Activated naive CD4-positive, alpha-beta T cell treated with anti-CD3 and anti-CD28 coated beads, Interleukin-2, amount 50 U/mL, for 72 hours (primary cell): ENCODE measurements around the gene PPP1R14D. TPM values are rescaled to one million over a fixed set of nuclear protein-coding genes. Genes with fewer than 3 reads are reported as not detected.
A peak's percentile ranks its signal among the peaks of the same experiment; 100 is the strongest.

Experiments used
- ATAC-seq, 2 donors: fragments of 150-1000 bp; cut with Tn5 transposase; 2 replicates each; pipeline ENCODE4 v1.10.0; 2021; ENCODE audit warnings: mild to moderate bottlenecking in 2 of 2, moderate library complexity in 2 of 2
- DNase-seq, 2 donors: peaks; one replicate each; pipeline ENCODE4 v3.0.0; 2021 to 2022; ENCODE audit warnings: low spot score in 2 of 2
- H3K27ac Mint-ChIP-seq, 2 donors: one replicate each; pipeline ENCODE4 v1.8.0; 2022; ENCODE audit warnings: mild to moderate bottlenecking in 2 of 2, mixed read lengths in 2 of 2
- H3K36me3 Mint-ChIP-seq, 2 donors: one replicate each; pipeline ENCODE4 v1.8.0; 2022; ENCODE audit warnings: mixed read lengths in 2 of 2
- H3K9me3 Mint-ChIP-seq, 2 donors: one replicate each; pipeline ENCODE4 v1.8.0; 2022; ENCODE audit warnings: mixed read lengths in 2 of 2
- total RNA-seq, 2 donors: library from RNA; stranded (reverse); gene quantifications; one replicate each; pipeline ENCODE4 v1.2.3, GENCODE V29; 2022

PPP1R14D gene
- total RNA-seq, 2 donors from 2014 or later: not detected

DNA sequence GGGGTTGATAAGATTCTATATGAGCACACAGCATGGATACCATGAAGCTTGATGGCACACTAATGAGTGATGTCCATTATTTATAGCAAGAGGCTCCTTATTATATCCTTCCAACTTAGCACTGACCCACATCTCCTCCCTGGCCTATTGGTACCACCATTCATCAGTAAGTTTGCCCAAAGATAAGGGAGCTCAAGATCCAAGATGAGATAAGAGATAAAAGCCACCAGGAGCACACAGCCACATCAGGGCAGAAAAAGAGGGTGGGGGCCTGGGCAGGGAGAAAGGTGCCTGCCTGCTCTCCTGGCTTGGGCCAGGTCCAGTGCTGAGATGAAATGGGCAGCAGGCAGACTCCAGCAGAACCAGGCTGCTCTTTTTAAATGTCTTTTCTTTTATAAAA is 4.4 kb upstream of the PPP1R14D start:
- Mint-ChIP-seq H3K27ac (no peak overlapping the region), H3K9me3 (no peaks in the 10 kb centered on the region), H3K36me3 (no peaks in the 10 kb centered on the region)
- ATAC-seq (no peak), DNase-seq (no peak)

GRCh38 chr15:40831861-40832260 is 3.4 kb upstream of the PPP1R14D start:
- Mint-ChIP-seq H3K27ac (no peak overlapping the region), H3K9me3 (no peaks in the 10 kb centered on the region), H3K36me3 (no peaks in the 10 kb centered on the region)
- DNase-seq (no peak), ATAC-seq (no peak)

DNA sequence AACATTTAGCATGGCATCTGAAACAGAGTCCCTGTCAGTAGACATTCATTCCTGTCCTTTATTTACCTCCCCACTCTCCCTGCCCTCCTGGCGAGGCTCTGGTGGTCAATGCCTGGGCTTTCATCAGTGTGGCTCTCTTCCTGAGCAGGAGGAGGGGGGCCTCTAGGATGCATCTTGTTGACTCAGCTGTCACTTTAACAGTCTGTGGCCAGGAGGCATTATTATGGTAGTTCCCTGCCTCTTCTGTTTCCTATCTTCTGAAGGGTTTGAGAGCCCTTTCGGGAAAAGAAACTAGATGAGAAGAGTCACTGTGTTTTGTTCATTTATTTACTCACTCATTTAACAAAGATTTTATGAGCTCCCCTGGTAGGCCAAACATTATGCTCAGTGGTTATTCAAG is 2.4 kb upstream of the PPP1R14D start:
- no peak for ATAC-seq
- no peak overlapping the region for H3K27ac Mint-ChIP-seq
- no peaks in the 10 kb centered on the region for H3K36me3 Mint-ChIP-seq
- no peaks in the 10 kb centered on the region for H3K9me3 Mint-ChIP-seq
- no peak for DNase-seq

- Mint-ChIP-seq H3K9me3 (no peaks in the 10 kb centered on the region), H3K27ac (no peak overlapping the region), H3K36me3 (no peaks in the 10 kb centered on the region)
- ATAC-seq (no peak), DNase-seq (no peak)
Observed at GRCh38 chr15:40829115-40829514, 607 bp upstream of the PPP1R14D start.

GRCh38 chr15:40826423-40827075 is 2.0 kb downstream of the PPP1R14D start:
- DNase-seq: no peak
- Mint-ChIP-seq H3K36me3 (no peaks in the 10 kb centered on the region), H3K9me3 (no peaks in the 10 kb centered on the region), H3K27ac (no peak overlapping the region)
- ATAC-seq: no peak

- DNase-seq: no peak
- H3K9me3 Mint-ChIP-seq: no peaks in the 10 kb centered on the region
Observed at GRCh38 chr15:40825661-40826422, 2.7 kb downstream of the PPP1R14D start.

GRCh38 chr15:40823572-40824343 is 4.8 kb downstream of the PPP1R14D start:
- H3K27ac Mint-ChIP-seq: no peak overlapping the region
- no peaks in the 10 kb centered on the region for H3K9me3 Mint-ChIP-seq
- peak in 1 of 2 donors; percentile 84 for ATAC-seq
- no peak for DNase-seq
- H3K36me3 Mint-ChIP-seq: no peaks in the 10 kb centered on the region

More at GRCh38 chr15:40825661-40826422, 2.7 kb downstream of the PPP1R14D start:
- Mint-ChIP-seq H3K27ac (no peak overlapping the region), H3K36me3 (no peaks in the 10 kb centered on the region)
- ATAC-seq: no peak

DNA sequence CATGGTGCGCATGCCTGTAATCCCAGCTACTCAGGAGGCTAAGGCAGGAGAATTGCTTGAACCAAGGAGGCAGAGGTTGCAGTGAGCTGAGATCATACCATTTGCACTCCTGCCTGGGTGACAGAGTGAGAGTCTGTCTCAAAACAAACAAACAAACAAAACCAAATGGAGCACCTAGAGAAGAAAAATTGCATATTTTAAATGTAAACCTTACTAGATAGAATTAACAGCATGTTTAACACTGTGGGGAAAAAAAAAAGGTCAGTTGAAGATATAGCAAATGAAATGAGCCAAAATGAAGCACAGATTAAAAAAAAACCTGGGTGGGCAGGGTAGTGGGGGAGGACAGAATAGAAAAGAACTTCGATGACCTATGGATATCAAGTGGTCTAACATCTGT is 7.3 kb downstream of the PPP1R14D start:
- Mint-ChIP-seq H3K9me3 (no peaks in the 10 kb centered on the region), H3K36me3 (no peaks in the 10 kb centered on the region), H3K27ac (no peak overlapping the region)
- ATAC-seq (no peak), DNase-seq (no peak)

GRCh38 chr15:40819048-40819447 is 9.5 kb downstream of the PPP1R14D start:
- DNase-seq: no peak
- Mint-ChIP-seq H3K27ac (no peak overlapping the region), H3K9me3 (no peaks in the 10 kb centered on the region)

GRCh38 chr15:40815042-40815698 is 13.3 kb downstream of the PPP1R14D start:
- DNase-seq: no peak
- Mint-ChIP-seq H3K27ac (no peak overlapping the region), H3K36me3 (no peaks in the 10 kb centered on the region), H3K9me3 (no peaks in the 10 kb centered on the region)
- no peak for ATAC-seq

More at GRCh38 chr15:40819048-40819447, 9.5 kb downstream of the PPP1R14D start:
- no peak for ATAC-seq
- no peaks in the 10 kb centered on the region for H3K36me3 Mint-ChIP-seq

DNA sequence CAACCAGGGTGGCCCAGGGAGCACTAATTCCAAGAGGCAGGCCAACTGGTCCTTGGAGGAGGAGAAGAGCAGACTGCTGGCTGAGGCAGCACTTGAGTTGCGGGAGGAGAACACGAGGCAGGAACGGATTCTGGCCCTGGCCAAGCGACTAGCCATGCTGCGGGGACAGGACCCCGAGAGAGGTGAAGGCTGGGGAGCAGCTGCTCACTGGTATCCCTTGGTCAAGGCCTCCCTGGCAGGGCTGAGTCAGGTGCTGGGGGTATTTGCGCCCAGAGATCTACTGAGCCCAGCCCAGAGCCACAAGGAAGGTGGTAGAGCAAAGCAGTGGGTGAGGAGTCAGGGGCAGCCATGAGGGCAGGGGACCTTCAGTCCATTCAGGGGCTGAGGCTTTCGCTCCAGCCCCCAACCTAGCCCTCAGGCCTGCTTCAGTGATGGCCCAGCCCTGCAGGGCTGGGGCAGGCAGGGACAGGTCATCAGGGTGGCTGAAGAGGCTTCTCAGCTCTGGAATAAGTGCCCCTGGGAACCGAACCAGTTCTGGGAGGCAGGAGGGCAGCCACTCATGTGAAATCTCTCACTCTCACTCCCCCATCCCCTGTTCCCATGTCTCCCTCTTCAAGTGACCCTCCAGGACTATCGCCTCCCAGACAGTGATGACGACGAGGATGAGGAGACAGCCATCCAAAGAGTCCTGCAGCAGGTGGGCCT is 15.6 kb downstream of the PPP1R14D start:
- ATAC-seq (no peak), DNase-seq (no peak)
- Mint-ChIP-seq H3K36me3 (no peaks in the 10 kb centered on the region), H3K27ac (no peak overlapping the region), H3K9me3 (no peaks in the 10 kb centered on the region)

GRCh38 chr15:40808861-40809450 is 19.6 kb downstream of the PPP1R14D start:
- DNase-seq: no peak
- Mint-ChIP-seq H3K9me3 (no peaks in the 10 kb centered on the region), H3K27ac (no peak overlapping the region), H3K36me3 (peaks cover 0 to 11% of the 10 kb centered on the region in 2 donors)
- no peak for ATAC-seq

GRCh38 chr15:40807888-40808461 is 20.5 kb downstream of the PPP1R14D start:
- Mint-ChIP-seq H3K36me3 (peaks cover 0 to 11% of the 10 kb centered on the region in 2 donors), H3K9me3 (no peaks in the 10 kb centered on the region), H3K27ac (peak overlapping the region; percentile 39 to 92)
- no peak for DNase-seq
- no peak for ATAC-seq

- Mint-ChIP-seq H3K27ac (peak within 1 kb of the TSS; percentile 92 to 99), H3K9me3 (no peaks in the 10 kb centered on the region), H3K36me3 (peaks cover 0 to 11% of the 10 kb centered on the region in 2 donors)
- DNase-seq: peak; percentile 91 to 95
- peak; percentile 94 to 98 for ATAC-seq
Observed at GRCh38 chr15:40807028-40807887, 21.2 kb downstream of the PPP1R14D start, which contains the start of the genes DNAJC17 and ZFYVE19. Gene DNAJC17, minus strand, starts transcription at chr15:40807473. Its CDS starts 27 bp downstream, at chr15:40807446. Gene ZFYVE19, plus strand, starts transcription at chr15:40807089. Its CDS starts 501 bp downstream, at chr15:40807590.

DNA sequence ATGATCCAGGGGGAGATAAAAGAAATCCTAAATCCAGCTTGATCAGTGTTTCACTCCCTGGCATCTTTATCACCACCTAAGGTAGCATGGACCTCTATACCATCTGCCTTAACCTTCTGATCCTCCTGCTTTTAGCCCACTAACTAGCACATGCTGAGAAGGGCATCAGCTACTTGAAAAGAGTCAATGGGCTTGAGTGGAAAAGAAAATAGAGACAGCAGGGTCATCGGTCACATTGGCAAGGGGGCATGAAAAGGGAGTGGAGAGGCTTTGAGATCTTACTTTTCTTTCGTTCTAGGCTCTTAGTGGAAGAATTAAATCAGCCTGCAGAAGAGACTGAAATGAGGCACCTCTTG is 21.9 kb downstream of the PPP1R14D start:
- ATAC-seq (no peak), DNase-seq (no peak)
- no peaks in the 10 kb centered on the region for H3K9me3 Mint-ChIP-seq
- peaks cover 5 to 11% of the 10 kb centered on the region in 2 donors for H3K36me3 Mint-ChIP-seq
- H3K27ac Mint-ChIP-seq: peak overlapping the region; percentile 92 to 99
